Activated gamma-delta T cell (primary cell): ENCODE results near the gene FRMPD1.

Experiments
- DNase-seq: peaks from one replicate; lab custom pipeline; 2025; lab: John Stamatoyannopoulos, UW

FRMPD1 gene

DNA sequence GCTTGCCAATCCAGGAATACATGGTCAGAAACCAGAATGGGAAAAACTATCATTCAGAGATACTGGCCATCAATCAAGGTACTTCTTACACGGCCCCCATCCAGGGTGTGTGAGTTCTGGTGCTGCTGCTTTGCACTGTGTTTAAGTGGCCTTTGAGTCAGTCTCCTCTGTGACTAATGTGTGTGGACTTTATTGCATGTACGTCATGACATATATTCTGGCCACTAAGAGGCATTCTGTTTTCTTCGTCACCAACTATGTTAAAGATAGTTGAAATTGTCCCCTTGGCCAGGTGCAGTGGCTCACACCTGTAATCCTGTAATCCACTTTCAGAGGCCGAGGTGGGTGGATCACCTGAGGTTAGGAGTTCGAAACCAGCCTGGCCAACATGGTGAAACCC lies 125.6 kb downstream of the FRMPD1 start:
- no peak for DNase-seq

DNA sequence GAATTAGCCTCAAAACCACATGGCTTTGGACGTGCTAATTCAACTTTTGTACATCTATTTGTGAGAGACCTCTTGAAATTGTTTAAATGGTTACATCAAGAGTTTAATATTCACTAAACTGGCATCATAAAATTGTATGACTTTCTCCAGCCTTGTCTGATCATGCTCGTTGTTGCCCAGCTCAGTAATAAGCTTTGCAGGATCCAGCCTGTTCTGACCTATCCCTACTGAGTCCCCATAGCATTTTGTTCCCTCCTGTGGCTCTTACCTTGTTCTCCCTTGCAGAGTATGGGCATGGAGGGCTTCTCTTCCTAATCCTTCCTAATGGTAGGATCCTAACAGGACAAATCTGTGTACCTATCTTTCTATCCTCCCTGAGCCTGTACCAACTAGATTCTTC lies 127.8 kb downstream of the FRMPD1 start:
- no peak for DNase-seq

DNA sequence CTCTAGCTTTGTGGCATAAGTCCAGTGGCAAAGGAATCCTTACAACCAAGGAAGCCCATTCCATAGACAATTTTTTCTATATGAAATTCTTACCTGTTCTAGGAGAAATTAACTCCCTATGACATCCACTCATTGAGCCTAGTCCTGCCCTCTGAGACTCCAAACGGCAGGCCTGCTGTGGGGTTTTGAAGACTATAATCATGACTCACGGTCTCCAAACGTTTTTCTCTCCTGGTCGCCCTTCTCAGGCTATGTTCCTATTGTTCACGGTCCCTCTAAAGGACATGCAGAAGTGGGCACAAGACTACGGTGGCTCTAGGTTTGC lies 133.5 kb downstream of the FRMPD1 start:
- DNase-seq, result no peak

DNA sequence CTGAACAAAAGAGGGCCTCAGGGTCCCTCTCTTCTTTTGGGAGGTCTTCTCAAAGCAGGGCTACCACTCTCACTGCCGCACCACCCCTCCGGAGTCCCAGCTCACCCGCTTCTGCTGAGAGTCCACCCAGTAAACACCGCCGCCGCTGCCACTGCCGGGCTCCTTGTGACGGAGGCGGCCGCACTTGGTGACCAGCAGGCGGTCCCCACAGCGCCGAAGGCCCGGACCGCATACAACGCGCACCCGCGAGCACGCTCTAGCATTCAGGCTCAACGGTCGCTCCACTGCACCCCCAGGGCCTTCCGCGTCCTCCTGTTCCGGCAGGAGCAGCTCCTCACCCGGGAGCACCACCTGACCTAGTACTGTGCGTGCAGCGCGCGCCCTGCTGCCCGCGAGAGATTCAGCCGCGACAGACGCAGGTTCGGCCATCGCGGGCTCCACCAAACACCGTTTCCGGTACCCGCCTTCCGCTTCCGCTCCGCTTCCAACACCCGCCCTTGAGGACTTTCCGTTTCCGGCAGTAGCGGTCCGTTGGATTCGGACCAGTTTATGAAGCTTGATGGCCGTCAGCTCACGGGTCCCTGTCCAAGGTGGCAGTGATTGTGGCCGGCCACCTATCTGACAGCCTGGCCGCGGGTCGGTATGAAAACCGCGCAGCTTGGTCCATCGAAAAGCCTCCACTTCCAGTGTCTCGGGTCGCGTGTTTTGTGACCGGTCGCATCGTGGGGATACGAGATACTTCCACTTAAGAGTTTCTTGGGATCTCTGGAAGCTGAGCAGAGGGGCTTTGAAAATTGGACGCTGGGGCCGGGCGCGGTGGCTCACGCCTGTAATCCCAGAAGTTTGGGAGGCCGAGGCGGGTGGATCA lies 134.1 kb downstream of the FRMPD1 start, which contains the start of gene EXOSC3:
TSS of gene EXOSC3 (minus strand) at position 449 of the 868 bp plus-strand sequence. CDS start at position 429, 20 bp downstream.
- peak; percentile 65 for DNase-seq

DNA sequence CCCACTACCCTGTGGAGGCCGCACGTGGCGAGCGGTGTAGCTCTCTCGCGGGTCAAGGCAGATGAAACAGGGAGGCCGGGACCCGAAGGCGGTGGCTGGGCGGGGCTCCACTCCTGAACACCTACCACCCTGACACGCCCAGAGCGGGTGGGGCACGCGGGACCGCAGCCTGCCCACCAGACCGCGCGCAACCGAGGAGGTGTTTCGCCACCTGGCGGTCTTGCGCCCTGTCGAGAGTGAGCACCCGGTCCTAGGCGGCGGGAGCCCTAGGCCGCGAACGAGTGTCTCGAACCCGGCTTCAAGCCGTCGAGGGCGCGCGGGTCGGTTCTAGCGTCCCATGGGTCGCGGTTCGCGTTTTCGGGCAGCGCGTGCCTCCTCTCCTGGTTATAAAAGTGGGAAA lies 136.3 kb downstream of the FRMPD1 start:
- DNase-seq, result no peak

DNA sequence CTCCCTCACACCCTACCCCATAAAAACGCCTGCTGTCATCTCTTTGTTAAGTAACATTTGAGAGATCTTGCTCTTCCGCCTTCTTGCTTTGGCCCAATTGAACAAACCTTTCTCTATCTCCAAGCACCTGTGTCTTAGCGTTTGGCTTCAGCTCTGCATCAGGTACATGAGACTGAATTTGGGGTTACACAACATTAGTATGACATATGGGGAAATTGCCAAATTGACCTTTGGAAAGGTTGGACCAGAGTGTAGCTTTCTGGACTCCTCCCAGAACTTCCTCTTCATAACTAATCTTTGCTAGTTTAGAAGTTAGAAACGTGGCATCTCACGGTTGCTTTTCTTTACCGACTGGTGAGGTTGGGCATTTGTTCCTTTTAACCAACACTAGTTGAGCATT lies 137.6 kb downstream of the FRMPD1 start:
- DNase-seq, result no peak

DNA sequence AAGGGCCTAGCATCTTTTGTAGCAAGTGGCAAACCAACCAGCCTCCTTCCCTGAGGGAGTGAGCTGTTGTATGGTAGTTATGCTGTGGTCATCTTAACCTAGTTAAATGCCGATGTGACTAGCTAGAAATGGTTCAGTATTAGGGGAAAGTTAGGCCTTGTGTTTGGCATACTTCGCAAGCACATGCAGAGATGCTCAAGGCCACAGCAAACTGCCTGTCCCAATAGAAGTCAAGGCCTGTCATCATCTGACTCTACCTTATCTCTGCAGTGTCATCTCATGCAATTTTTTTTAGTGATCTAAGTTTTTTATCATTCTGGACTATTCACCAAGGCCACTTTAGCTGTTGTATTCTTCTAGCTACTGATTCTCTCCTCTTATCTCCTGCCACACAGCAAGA lies 139.3 kb downstream of the FRMPD1 start:
- no peak for DNase-seq

DNA sequence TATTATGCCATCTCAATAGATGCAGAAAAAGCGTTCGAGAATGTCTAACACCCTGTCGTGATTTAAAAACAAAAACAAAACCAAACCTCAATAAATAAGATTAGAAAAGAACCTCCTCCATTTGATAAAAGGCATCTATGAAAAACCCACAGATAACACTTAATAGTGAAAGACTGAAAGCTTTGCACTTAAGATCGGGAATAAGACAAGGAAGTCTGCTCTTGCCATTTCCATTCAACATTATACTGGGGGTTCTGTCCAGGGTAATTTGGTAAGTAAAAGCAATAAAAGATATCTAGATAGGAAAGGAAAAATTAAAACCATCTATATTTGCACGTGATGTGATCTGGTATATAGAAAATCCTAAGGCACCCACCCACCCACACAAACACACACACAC lies 141.4 kb downstream of the FRMPD1 start:
- no peak for DNase-seq

DNA sequence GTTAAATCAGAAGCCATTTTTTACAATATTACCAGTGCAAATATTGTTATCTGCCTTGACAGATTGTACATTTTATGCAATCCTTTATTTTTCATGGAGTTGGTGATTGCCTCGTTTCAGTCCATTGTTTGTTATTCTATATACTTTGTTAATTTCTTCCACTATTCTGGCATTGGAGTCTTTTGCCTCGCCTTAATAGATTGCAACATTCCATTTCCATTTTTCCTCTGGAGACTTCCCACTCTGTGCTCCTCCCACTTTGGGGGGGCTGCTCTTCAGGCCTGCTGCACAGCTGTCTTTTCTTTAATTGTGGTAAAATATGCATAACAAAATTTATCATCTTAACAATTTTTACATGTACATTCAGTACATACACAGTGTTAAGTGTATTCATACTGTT lies 145.5 kb downstream of the FRMPD1 start:
- DNase-seq, result no peak
